K562 (cell line): ENCODE measurements around the gene ZNF432. TPM values are rescaled to one million over a fixed set of nuclear protein-coding genes. Genes with fewer than 3 reads are reported as not detected.
A peak's percentile ranks its signal among the peaks of the same experiment; 100 is the strongest.

Experiments
- CBX1 ChIP-seq: sonication (generic); IDR thresholded peaks from 2 replicates; pipeline ENCODE4 v1.6.1; 2016; ENCODE audit warnings: antibody characterized with exemption, low read depth, mild to moderate bottlenecking
- MTA3 ChIP-seq: fragments of 450-650 bp; formaldehyde crosslinking; IDR thresholded peaks from 2 replicates; pipeline ENCODE4 v1.6.1; 2017; ENCODE audit warnings: mild to moderate bottlenecking, borderline replicate concordance
- NCOA1 ChIP-seq: fragments of 450-650 bp; IDR thresholded peaks from 2 replicates; pipeline ENCODE4 v1.6.1; 2016; ENCODE audit warnings: low read depth
- NR2C1 ChIP-seq, 2 experiments: fragments of 450-650 bp; IDR thresholded peaks; 2 replicates each; pipeline ENCODE4 v1.6.1; 2017; ENCODE audit warnings: mild to moderate bottlenecking in 2 of 2, antibody characterized with exemption in 1 of 2, inconsistent platforms in 1 of 2, missing compliant biosample characterization in 1 of 2, missing genetic modification characterization in 1 of 2
- NR2C2 ChIP-seq, 2 experiments: fragments of 200-800 bp in 1 of 2; sonication (Bioruptor generic) in 1 of 2; sonication (generic) in 1 of 2; formaldehyde crosslinking in 1 of 2; IDR thresholded peaks; 2 replicates each; pipeline versions ENCODE4 v1.6.1 to v1.8.0; 2016 to 2022; ENCODE audit warnings: mild to moderate bottlenecking in 1 of 2, missing compliant biosample characterization in 1 of 2, missing genetic modification characterization in 1 of 2, missing genetic modification reagents in 1 of 2
- NR2F6 ChIP-seq: fragments of 450-650 bp; formaldehyde crosslinking; IDR thresholded peaks from 2 replicates; pipeline ENCODE4 v1.4.0; 2020; ENCODE audit warnings: mild to moderate bottlenecking
- POLR2AphosphoS5 ChIP-seq: IDR thresholded peaks from 2 replicates; pipeline ENCODE4 v1.6.1; 2011; ENCODE audit warnings: mild to moderate bottlenecking, low read depth, low read length, moderate library complexity; ENCODE audit not compliant: control insufficient read depth, insufficient read depth
- SUPT5H ChIP-seq: fragments of 450-650 bp; IDR thresholded peaks from 2 replicates; pipeline ENCODE4 v1.6.1; 2016
- TAF1 ChIP-seq: IDR thresholded peaks from 2 replicates; pipeline ENCODE4 v1.6.1; 2011; ENCODE audit warnings: mild to moderate bottlenecking, low read length, moderate library complexity; ENCODE audit not compliant: insufficient read depth, control insufficient read depth, severe bottlenecking; ENCODE audit errors: extremely low read depth
- polyA plus RNA-seq, 8 experiments: library from polyadenylated mRNA; depleted of rRNA in 4 of 8; stranded (reverse) in 5 of 8; unstranded in 3 of 8; fragments of >200 nt; fragmentation: Nextera tagmentation in 2 of 8; fragmentation: Illumina TruSeq in 1 of 8; extraction: Ambion mirVana in 2 of 8; extraction: Trizol in 1 of 8; gene quantifications; 2 replicates each; pipeline versions ENCODE4 v1.2.1 to v1.2.3, GENCODE V29; 2011 to 2014; ENCODE audit warnings: inconsistent platforms in 1 of 8, missing spikeins in 1 of 8
- total RNA-seq, 7 experiments: library from RNA; depleted of rRNA in 6 of 7; stranded (reverse); fragments of >200 nt in 6 of 7; fragmentation: Illumina TruSeq in 2 of 7; extraction: Trizol in 2 of 7; gene quantifications; 2 replicates each; pipeline versions ENCODE4 v1.2.1 to v1.2.3, GENCODE V29; 2011 to 2021; ENCODE audit warnings: low replicate concordance in 1 of 7
- TF ChIP-seq, protein P1 (sequence below): sonication (generic); formaldehyde crosslinking; IDR thresholded peaks from 2 replicates; pipeline ENCODE4 v1.8.1; 2023; ENCODE audit warnings: missing genetic modification reagents, mild to moderate bottlenecking, borderline replicate concordance
- TF ChIP-seq, protein P2 (sequence below): sonication (generic); formaldehyde crosslinking; IDR thresholded peaks from 2 replicates; pipeline ENCODE4 v1.8.0; 2022; ENCODE audit warnings: missing genetic modification reagents, mild to moderate bottlenecking, moderate library complexity, borderline replicate concordance
- TF ChIP-seq, protein P3 (sequence below): fragments of 250-450 bp; sonication (Bioruptor Pico); IDR thresholded peaks from 2 replicates; pipeline ENCODE4 v1.4.0; 2020; ENCODE audit warnings: borderline replicate concordance

The ZNF432 gene
- total and polyA plus RNA-seq, 9 of the 15 experiments (the other 6 are each of a cell fraction or from before 2014, with no cell fraction given) = 2.6 to 6.8 (median 4.0) TPM

DNA sequence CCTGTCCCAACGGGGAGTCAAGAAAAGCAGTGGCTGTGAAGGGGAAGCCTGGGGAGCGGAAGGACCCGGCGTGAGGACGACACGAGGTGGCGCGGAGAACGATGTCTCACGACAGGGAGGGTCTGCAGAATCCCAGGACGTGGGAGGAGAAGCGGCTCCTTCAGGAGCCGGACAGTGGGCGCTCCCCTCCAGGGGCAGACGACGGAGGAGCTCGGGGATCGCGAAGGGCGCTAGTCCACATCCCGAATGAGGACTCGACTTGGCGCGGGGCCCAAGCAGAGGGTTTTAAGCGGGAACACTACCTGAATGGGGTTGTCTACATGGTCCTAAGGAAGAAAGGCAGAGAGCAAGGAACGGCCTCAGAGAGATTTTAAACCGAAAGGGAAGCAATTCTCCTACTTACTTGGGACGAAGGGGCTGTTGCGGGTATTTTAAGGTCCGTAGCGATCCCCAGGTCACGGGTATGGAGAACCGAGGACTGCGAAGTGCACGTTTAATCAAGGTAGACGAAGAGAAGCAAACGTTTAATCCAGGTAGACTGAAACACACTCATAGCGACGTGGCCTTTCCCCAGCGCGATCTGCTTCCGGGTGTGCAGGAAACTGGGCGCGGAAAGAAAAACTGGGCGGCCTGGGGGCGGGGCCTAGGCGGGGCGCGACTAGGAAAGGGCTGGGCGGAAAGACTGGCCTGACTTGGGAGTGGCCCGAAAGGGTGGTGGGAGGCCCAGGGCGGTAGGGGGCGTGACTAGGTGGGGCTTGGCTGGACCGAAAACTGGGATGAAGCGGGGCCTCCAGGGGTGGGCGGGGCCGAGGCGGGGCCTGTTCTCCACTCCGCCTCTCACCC, 46.8 kb upstream of the ZNF432 start, which contains the start of gene ZNF841 (continued):
- TF ChIP-seq, protein P1, sequence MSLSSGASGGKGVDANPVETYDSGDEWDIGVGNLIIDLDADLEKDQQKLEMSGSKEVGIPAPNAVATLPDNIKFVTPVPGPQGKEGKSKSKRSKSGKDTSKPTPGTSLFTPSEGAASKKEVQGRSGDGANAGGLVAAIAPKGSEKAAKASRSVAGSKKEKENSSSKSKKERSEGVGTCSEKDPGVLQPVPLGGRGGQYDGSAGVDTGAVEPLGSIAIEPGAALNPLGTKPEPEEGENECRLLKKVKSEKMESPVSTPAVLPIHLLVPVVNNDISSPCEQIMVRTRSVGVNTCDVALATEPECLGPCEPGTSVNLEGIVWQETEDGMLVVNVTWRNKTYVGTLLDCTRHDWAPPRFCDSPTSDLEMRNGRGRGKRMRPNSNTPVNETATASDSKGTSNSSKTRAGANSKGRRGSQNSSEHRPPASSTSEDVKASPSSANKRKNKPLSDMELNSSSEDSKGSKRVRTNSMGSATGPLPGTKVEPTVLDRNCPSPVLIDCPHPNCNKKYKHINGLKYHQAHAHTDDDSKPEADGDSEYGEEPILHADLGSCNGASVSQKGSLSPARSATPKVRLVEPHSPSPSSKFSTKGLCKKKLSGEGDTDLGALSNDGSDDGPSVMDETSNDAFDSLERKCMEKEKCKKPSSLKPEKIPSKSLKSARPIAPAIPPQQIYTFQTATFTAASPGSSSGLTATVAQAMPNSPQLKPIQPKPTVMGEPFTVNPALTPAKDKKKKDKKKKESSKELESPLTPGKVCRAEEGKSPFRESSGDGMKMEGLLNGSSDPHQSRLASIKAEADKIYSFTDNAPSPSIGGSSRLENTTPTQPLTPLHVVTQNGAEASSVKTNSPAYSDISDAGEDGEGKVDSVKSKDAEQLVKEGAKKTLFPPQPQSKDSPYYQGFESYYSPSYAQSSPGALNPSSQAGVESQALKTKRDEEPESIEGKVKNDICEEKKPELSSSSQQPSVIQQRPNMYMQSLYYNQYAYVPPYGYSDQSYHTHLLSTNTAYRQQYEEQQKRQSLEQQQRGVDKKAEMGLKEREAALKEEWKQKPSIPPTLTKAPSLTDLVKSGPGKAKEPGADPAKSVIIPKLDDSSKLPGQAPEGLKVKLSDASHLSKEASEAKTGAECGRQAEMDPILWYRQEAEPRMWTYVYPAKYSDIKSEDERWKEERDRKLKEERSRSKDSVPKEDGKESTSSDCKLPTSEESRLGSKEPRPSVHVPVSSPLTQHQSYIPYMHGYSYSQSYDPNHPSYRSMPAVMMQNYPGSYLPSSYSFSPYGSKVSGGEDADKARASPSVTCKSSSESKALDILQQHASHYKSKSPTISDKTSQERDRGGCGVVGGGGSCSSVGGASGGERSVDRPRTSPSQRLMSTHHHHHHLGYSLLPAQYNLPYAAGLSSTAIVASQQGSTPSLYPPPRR = no peak
- TF ChIP-seq NCOA1 (peak; percentile 56), TAF1 (peak; percentile 75), POLR2AphosphoS5 (peak; percentile 76), NR2C1 (IDR thresholded peaks at IDR 0.05) (peak; percentile 96), NR2C1 (tag; IDR thresholded peaks at IDR 0.05) (peak; percentile 96), CBX1 (no peak), NR2F6 (no peak), SUPT5H (peak; percentile 86), NR2C2 (CRISPR knock-in tag; IDR thresholded peaks at IDR 0.05) (peak; percentile 82), NR2C2 (tag; IDR thresholded peaks at IDR 0.05) (peak; percentile 98), MTA3 (0 out of 2 replicates have a peak, but pooled peaks have one; percentile 20)
- TF ChIP-seq, protein P2, sequence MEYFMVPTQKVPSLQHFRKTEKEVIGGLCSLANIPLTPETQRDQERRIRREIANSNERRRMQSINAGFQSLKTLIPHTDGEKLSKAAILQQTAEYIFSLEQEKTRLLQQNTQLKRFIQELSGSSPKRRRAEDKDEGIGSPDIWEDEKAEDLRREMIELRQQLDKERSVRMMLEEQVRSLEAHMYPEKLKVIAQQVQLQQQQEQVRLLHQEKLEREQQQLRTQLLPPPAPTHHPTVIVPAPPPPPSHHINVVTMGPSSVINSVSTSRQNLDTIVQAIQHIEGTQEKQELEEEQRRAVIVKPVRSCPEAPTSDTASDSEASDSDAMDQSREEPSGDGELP (CRISPR knock-in tag) = peak; percentile 36; the same call in 1 of the 2 replicates
- TF ChIP-seq, protein P3, sequence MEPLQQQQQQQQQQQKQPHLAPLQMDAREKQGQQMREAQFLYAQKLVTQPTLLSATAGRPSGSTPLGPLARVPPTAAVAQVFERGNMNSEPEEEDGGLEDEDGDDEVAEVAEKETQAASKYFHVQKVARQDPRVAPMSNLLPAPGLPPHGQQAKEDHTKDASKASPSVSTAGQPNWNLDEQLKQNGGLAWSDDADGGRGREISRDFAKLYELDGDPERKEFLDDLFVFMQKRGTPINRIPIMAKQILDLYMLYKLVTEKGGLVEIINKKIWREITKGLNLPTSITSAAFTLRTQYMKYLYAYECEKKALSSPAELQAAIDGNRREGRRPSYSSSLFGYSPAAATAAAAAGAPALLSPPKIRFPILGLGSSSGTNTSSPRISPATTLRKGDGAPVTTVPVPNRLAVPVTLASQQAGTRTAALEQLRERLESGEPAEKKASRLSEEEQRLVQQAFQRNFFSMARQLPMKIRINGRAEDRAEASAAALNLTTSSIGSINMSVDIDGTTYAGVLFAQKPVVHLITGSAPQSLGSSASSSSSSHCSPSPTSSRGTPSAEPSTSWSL = no peak
